Kidney epithelial cell (primary cell): ENCODE results near the gene ZBTB21. TPM values are rescaled to one million over a fixed set of nuclear protein-coding genes. Genes with fewer than 3 reads are reported as not detected.

ENCODE experiments used
- DNase-seq: peaks from one replicate; pipeline ENCODE4 v3.0.0-alpha.2; 2010; ENCODE audit warnings: low read depth
- H3K27me3 ChIP-seq: 2 replicates; pipeline ENCODE4 v1.6.0; 2011; ENCODE audit warnings: low read length; ENCODE audit not compliant: control insufficient read depth, insufficient read depth
- H3K36me3 ChIP-seq: 2 replicates; pipeline ENCODE4 v1.5.1; 2011; ENCODE audit warnings: low read length; ENCODE audit not compliant: control insufficient read depth, insufficient read depth
- H3K4me3 ChIP-seq: 2 replicates; pipeline ENCODE4 v1.5.1; 2011; ENCODE audit warnings: low read depth, mild to moderate bottlenecking, control low read depth, low read length
- CTCF ChIP-seq: IDR thresholded peaks from 2 replicates; pipeline ENCODE4 v1.5.1; 2011; ENCODE audit warnings: mild to moderate bottlenecking, moderate library complexity, low read length, control low read depth, inconsistent platforms; ENCODE audit not compliant: insufficient read depth, poor library complexity, severe bottlenecking
- total RNA-seq: library from RNA; depleted of rRNA; stranded (reverse); fragments of >200 nt; gene quantifications from 2 replicates; pipeline ENCODE4 v1.2.3, GENCODE V29; 2015

ZBTB21 gene
- total RNA-seq, 1 donor from 2014 or later: 13.8 TPM

GRCh38 chr21:42010507-42011495 lies 641 bp upstream of the ZBTB21 start:
- Histone ChIP-seq H3K4me3 (peak overlapping the region; percentile 71), H3K27me3 (no peaks in the 10 kb centered on the region), H3K36me3 (no peaks in the 10 kb centered on the region)
- TF ChIP-seq CTCF: no peak
- no peak for DNase-seq

- H3K27me3 ChIP-seq: no peaks in the 10 kb centered on the region
- DNase-seq: no peak
- H3K36me3 ChIP-seq: no peaks in the 10 kb centered on the region
- TF ChIP-seq CTCF: peak; percentile 24
- peak overlapping the region; percentile 71 for H3K4me3 ChIP-seq
These were observed 936 bp downstream of the ZBTB21 start for GRCh38 chr21:42009018-42009830.

GRCh38 chr21:42007356-42007940 lies 2.7 kb downstream of the ZBTB21 start:
- Histone ChIP-seq H3K4me3 (no peak overlapping the region), H3K36me3 (no peaks in the 10 kb centered on the region), H3K27me3 (no peaks in the 10 kb centered on the region)
- TF ChIP-seq CTCF: no peak
- DNase-seq: no peak

- no peak for TF ChIP-seq CTCF
- no peaks in the 10 kb centered on the region for H3K36me3 ChIP-seq
- H3K4me3 ChIP-seq: no peak overlapping the region
- no peak for DNase-seq
- H3K27me3 ChIP-seq: no peaks in the 10 kb centered on the region
These were observed 3.4 kb downstream of the ZBTB21 start for GRCh38 chr21:42006765-42007164.

GRCh38 chr21:42004406-42005199 lies 5.6 kb downstream of the ZBTB21 start:
- H3K4me3 ChIP-seq: no peak overlapping the region
- no peak for DNase-seq
- no peaks in the 10 kb centered on the region for H3K36me3 ChIP-seq
- no peak for TF ChIP-seq CTCF
- H3K27me3 ChIP-seq: no peaks in the 10 kb centered on the region
